CMK (cell line): ENCODE data around the gene SEZ6L.

ENCODE experiments used
- DNase-seq: peaks from one replicate; pipeline ENCODE4 v3.0.0-alpha.2; 2010; ENCODE audit warnings: low read depth

Gene SEZ6L

GRCh38 chr22:26169315-26170111, at the start of gene SEZ6L:
TSS of gene SEZ6L (plus strand) at chr22:26169462. CDS start at chr22:26169670, 208 bp downstream.
- no peak for DNase-seq

DNA sequence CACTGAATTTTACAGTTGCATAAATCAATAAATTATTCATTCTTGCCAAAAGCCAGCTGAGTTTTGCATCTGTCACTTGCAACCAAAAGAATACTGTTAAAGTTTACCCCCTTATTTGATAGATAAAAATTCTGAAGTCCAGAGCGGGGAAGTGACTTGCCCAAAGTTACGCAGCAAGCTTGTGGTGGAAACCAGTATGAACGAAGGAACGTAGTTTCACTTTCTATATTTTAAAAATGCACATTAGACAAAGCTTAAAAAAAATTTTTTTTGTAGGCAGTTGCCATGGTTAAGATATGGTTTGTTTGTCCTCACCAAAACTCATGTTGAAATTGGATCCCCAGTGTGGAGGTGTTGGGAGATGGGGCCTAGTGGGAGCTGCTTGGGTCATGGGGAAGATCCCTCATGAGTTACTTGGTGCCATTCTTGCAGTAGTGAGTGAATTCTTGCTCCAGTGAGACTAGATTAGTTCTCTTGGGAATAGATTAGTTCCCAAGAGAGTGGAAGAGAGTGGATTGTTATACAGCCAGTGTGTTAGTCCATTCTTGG, 46.3 kb upstream of the SEZ6L start:
- no peak for DNase-seq

DNA sequence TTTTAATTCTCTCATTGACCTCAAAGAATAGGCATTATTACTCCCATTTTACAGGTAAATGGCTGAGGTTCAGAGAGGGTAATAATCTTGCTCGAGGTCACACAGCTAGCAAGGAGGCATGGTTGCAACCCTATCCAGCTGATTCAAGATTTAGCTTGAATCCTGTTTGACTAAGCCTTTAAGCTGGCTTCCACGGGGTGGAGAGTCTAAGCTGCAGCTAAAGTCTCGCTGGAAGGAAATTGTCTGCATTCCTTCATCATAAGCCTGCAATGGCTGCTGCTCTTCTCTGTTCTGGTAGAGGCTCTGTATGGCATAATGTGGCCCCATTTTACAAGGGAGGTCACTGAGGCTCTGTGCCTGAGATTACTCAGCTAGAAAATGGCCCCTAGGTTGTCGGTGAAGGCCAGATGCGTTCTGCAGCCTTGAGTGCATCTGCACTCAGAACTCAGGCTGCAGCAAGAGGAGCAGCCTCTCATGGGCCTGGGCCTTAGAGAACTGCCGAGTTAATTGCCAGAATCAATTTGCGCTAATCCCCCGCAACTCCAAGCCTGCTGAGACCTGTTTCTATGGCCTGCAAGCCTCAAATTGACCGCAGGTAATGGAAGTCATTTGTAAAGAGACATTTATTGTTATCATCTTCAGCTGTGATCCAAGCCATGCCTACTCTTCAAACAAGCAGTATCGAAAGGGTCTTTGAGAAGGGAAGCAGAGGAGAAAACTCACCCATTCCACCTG, 44.1 kb upstream of the SEZ6L start:
- DNase-seq, result no peak

DNA sequence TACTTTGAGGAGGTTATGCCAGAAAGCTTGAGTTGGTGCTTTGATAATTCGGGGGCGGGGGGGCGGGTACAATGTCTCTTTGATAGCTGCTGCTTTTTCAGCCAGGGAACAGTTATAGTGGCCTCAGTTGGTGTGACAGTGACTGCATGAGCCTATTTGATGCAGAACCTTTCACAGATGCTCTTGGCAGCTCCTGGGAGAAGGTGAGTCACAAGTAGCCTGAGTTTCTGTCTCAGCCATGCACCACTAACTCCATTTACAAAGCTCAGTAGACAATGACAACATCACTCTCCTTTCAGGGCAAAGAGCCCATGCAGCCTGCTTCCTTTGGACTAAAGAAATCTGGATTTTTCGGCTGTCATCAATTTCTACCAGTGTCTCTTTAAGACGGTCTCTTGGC, 42.1 kb upstream of the SEZ6L start:
- no peak for DNase-seq

- DNase-seq, result no peak
Measured at GRCh38 chr22:26127556-26127955, 41.7 kb upstream of the SEZ6L start.

DNA sequence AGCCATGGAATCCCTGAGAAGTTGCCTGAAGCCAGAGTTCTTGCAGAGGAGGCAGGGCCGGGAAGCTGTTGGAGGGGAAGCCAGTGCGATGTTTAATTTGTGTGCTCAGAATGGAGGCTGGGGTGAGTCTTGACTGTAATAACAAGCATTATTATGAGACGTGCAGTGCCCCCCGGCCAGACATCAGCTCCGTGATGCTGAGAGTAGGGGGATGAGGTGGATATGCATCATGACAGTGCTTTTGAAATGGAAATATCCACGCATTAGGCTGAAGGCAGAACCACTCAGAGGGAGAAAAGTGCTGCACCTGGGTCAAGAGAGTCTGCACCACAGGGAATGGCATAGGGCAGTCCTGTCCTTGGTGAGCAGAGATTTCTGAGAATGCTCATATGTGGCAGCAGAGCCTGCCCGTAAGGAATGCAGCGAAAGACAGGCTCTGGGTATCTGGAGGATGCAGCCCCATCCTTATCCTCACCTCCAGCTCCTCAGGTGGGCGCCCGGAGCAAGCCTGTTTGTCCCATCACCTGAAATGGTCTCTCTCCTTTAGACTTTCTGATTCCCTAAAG, 37.6 kb upstream of the SEZ6L start:
- DNase-seq, result no peak

GRCh38 chr22:26134654-26135330, 34.5 kb upstream of the SEZ6L start:
- DNase-seq, result no peak

- no peak for DNase-seq
Measured at GRCh38 chr22:26135806-26136205, 33.5 kb upstream of the SEZ6L start.

- DNase-seq, result no peak
Measured at GRCh38 chr22:26139310-26139709, 30.0 kb upstream of the SEZ6L start.

GRCh38 chr22:26141831-26142230, 27.4 kb upstream of the SEZ6L start:
- no peak for DNase-seq

DNA sequence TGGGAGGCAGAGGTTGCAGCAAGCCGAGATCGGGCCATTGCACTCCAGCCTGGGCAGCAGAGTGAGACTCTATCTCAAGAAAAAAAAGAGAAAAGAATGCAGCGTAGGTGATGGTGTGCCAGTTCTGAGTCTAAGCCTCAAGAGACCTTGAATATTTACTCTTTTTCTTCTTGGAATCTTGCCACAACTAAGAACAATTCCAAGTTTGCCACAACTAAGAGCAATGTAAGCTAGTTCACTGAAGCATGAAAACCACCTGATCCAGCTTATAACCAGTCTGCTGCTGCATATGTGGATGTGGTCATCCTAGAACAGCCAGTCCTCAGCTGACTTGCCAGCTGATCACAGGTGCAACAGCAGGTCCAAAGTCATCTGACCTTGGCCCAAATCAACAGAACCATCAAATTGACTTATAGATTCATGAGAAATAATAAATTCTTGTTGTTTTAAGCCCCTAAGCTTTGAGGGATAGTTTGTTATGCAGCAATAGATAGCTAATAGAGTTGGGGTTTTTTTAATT, 25.4 kb upstream of the SEZ6L start:
- DNase-seq, result no peak

DNA sequence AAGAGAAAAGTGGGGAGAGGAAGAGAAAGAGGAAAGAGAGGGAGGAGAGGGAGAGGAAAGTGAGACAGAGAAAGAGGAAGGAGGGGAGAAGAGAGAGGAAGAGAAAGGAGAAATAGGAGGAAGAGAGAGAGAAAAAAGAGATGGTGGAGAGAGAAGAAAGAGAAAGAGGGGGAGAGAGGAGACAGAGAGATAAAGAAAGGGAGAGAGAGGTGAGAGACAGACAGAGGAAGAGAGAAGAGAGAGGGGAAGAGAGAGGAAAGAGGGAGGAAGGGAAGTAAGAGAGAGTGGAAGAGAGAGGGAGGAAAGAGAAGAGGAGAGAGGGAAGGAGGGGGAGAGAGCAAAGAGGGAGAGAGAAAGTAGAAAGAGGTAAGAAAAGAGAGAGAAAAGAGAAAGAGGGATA, 9.4 kb upstream of the SEZ6L start:
- DNase-seq, result no peak

DNA sequence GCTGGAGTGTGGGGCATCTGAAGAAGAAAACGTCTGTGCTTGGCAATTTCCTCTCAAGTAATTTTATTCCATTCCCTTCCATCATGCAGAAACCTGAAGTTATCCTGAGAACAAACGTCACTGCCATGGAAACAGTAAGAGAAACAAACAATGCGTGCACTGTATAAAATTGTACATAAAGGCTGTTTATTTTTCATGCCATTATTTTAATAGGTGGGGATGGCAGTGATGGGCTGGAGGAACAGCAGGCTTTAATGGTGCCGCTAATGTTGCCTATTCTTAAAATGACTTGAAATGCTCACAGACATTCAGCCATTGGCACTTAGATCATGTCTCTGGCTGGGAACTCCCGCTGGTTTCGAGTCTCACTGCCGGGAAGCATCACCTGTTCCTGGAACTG, 7.5 kb upstream of the SEZ6L start:
- no peak for DNase-seq

DNA sequence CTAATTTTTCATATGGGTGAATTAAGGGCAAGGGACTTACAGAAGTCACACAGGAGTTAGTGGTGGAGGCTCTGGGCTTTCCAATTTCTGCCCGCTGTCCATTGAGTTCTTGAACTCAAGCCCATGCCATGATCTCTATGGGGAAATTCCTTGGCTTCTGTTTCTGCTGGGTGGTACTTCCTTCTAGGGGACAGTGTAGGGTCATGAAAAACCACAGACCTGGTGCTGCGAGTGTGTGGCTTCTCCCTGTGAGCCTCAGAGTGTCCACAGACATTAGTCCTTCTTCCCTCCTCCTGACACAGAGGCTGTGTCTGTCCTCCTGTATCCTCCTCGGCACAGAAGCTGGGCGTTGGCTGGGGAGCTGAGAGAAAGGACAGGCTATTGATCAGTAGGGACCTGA, 6.3 kb upstream of the SEZ6L start:
- no peak for DNase-seq

DNA sequence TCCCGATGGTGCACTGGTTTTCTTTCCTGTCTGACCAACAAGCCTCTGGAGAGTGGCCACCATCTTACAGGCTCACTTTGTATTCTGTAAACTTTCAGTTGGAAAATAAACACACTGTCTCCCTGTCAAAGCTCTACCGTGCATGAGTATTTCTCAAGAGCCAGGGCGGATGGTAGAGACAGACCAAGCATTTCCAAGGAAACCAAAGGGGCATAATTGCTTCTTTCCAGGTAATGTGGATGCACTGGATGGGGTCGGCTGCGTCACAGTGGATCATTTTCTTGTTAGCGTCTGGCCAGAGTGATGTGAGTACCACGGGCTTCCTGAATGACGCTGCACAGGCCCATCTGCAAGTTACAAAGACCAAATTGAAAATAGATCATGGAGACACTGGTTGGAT, 5.1 kb upstream of the SEZ6L start:
- no peak for DNase-seq

DNA sequence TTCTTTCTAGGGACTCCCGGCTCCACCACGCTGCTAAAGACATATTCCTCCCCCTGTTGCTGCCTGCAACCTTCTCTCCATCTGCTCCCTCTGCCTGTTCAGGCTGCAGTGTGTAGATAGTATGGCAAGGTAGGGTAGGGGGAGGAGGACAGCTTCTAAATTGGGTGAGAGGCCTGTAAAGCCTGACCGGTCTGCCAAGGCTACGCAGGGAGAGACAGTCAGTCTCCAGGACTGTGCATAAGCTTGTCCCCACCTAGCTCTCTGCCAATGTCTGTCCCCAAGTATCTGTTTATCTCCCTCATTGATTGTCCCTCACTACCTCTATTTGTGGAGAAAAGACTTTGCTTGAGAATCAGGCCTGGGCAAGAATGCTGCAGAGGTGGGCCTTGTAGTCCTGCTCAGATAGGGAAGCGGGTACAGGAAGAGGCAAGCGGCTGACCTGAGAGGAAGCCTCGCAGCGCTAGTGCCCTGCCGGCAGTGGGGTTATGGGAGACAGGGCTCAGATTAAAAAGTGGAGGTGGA, 871 bp upstream of the SEZ6L start:
- no peak for DNase-seq

GRCh38 chr22:26168939-26169314, 335 bp upstream of the SEZ6L start:
- no peak for DNase-seq

DNA sequence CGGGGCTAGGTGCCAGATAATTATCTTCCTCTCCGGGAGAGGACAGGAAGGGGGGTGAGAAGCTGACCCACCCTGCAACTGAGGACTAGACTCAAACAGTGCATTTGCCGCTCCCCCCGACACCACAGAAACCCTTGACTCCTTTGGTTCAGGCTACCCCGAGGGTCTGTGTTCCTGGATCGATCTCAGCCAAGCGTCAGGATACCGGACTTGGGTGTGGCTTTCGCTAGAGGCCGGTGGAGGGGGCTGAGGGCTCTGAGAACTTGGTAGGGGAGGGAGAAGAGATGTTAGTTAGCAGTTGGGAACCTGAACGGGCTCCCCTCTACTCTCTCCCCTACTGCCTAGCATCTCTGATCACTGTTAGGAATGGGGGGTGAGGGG, 840 bp downstream of the SEZ6L start:
- no peak for DNase-seq

- no peak for DNase-seq
Measured at GRCh38 chr22:26170795-26171580, 1.7 kb downstream of the SEZ6L start.

DNA sequence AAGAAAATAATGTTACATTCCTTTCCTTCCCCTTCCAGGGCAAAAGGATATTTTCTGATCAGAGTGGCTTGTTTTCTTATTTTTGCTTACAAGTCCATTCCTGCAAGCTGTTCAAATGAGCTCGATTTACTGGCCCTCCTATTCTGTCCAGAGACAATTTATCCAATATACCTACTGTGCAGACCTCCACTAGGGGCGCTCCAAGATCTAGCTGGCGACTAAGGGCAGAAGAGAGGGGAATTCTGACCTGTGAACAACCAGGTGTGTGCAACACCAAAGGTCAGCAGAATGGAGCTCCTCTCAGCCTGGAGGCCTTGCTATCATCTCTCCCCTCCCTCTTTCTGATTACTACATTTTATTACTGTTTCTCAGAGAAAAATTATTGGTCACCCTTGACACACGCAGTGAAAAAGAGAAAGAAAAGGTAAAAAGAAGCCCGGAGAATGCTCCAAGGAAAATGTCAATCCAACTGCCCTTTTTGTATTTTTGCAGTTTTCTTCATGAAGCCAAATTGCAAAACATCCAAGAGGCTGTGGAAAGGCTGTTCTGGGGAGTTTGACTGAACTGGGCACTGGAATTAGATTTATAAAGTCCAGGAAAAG, 3.2 kb downstream of the SEZ6L start:
- DNase-seq, result no peak

DNA sequence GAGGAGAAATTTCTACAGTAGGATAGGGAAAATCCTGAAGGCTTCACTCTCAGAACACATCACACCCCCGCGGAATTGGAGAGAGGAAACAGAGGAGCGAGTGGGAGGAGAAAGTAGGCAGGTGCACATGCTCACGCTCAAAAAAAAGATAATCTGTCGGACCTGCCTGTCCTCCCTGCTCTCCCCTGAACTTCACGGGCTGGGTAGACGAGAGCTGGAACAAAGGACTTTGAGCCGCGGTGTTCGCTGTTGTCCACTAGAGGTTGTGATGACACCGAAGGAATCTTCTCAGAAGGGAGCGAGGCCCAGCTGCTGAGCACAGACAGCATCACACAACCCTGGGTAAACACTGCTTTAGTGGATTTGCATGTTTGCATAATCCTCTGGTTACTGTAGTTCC, 5.0 kb downstream of the SEZ6L start:
- no peak for DNase-seq
